Epithelial cell of proximal tubule (primary cell): ENCODE measurements around the gene MOCS3. TPM values are rescaled to one million over a fixed set of nuclear protein-coding genes. Genes with fewer than 3 reads are reported as not detected.

Source experiments
- DNase-seq: peaks from one replicate; pipeline ENCODE4 v3.0.0-alpha.2; 2011; ENCODE audit warnings: low read depth
- H3K4me3 ChIP-seq: 2 replicates; pipeline ENCODE4 v1.5.1; 2011; ENCODE audit warnings: low read depth, mild to moderate bottlenecking, low read length
- CTCF ChIP-seq: conservative IDR thresholded peaks from 2 replicates; pipeline ENCODE4 v1.5.1; 2012; ENCODE audit warnings: low read depth, mild to moderate bottlenecking, low read length
- total RNA-seq: library from RNA; depleted of rRNA; stranded (reverse); fragments of >200 nt; gene quantifications from 2 replicates; pipeline ENCODE4 v1.2.3, GENCODE V29; 2015

MOCS3 gene
- total RNA-seq, 1 donor from 2014 or later, result 5.3 TPM

- TF ChIP-seq CTCF, result no peak
- no peak for DNase-seq
- H3K4me3 ChIP-seq, result no peak overlapping the region
These were observed 36.9 kb downstream of the MOCS3 start for GRCh38 chr20:50995506-50995905.

GRCh38 chr20:50996901-50997865 is 38.6 kb downstream of the MOCS3 start:
- no peak overlapping the region for H3K4me3 ChIP-seq
- DNase-seq, result no peak
- TF ChIP-seq CTCF, result no peak

GRCh38 chr20:50999355-50999754 is 40.7 kb downstream of the MOCS3 start:
- DNase-seq, result no peak
- no peak for TF ChIP-seq CTCF
- no peak overlapping the region for H3K4me3 ChIP-seq

- H3K4me3 ChIP-seq, result no peak overlapping the region
- DNase-seq, result no peak
- no peak for TF ChIP-seq CTCF
These were observed 43.0 kb downstream of the MOCS3 start for GRCh38 chr20:51001430-51002265.

- no peak overlapping the region for H3K4me3 ChIP-seq
- DNase-seq, result no peak
- no peak for TF ChIP-seq CTCF
These were observed 44.0 kb downstream of the MOCS3 start for GRCh38 chr20:51002633-51003032.

GRCh38 chr20:51003753-51004152 is 45.1 kb downstream of the MOCS3 start:
- TF ChIP-seq CTCF, result no peak
- no peak overlapping the region for H3K4me3 ChIP-seq
- no peak for DNase-seq
